GM12872 (cell line): ENCODE data around the gene LCK.

Experiments used
- TF ChIP-seq, protein P1 (sequence below): IDR thresholded peaks from 3 replicates; pipeline ENCODE4 v1.5.1; 2011; ENCODE audit warnings: low read depth, mild to moderate bottlenecking, low read length, moderate library complexity; ENCODE audit not compliant: insufficient read depth

LCK gene

DNA sequence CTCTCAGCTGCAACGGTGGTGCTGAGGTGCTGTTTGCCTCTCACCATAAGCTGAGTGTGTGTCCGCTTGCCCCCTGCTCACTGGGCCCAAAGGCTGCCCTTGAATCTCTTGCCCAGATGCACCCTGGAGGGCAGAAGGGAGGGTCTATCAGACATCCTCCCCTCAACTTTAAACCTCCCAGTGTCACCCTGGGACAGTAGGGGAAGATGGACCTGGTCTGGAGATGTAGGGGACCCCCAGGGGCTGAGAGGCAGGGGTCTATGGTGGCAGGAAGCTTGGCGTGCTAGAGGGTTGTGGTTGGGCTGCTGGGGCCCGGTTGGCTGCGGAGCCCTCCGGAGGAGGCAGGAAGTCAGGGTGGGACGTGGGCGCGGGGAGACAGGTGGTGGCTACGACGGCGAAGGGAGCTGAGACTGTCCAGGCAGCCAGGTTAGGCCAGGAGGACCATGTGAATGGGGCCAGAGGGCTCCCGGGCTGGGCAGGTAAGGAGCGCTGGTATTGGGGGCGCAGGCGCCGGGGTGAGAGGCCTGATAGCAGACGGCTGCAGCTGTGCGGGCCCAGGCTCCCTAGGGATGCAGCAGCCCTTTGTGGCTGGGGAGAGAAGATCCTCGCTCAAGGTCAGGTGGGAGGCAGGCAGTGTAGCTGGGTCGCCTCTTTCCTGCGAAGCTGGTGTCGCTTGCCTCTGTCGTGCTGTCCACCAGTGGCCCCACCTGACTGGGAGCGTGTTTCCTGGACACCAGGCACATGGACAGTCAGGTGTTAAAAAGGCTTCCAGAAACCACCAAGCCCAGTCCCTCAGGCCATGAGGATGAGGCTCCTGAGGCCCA lies at the start of gene LCK:
Gene LCK (plus strand): TSS at position 373 of the 824 bp plus-strand sequence. CDS start 23,065 bp downstream, outside the sequence.
- TF ChIP-seq, protein P1, sequence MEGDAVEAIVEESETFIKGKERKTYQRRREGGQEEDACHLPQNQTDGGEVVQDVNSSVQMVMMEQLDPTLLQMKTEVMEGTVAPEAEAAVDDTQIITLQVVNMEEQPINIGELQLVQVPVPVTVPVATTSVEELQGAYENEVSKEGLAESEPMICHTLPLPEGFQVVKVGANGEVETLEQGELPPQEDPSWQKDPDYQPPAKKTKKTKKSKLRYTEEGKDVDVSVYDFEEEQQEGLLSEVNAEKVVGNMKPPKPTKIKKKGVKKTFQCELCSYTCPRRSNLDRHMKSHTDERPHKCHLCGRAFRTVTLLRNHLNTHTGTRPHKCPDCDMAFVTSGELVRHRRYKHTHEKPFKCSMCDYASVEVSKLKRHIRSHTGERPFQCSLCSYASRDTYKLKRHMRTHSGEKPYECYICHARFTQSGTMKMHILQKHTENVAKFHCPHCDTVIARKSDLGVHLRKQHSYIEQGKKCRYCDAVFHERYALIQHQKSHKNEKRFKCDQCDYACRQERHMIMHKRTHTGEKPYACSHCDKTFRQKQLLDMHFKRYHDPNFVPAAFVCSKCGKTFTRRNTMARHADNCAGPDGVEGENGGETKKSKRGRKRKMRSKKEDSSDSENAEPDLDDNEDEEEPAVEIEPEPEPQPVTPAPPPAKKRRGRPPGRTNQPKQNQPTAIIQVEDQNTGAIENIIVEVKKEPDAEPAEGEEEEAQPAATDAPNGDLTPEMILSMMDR, result no peak

DNA sequence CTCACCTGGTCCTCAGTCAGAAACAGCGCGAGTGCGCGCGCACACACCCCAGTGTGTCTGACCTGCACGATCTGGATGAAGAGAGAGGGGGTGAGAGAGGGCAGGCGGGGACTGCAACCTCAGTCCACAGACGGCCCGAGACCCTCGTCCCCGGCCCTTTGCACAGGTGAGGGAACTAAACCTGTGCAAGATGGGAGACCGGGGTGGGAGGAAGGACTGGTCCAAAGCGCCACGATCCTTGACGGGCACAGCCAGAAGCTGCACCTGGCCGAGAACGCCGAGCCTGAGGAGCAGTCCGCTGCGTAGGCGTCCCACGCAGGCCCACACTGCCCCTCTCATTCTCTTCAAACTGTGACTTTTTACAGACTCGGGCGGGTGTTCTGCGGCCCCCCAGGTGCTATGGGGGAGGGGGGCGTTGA lies 46.1 kb upstream of the LCK start:
- TF ChIP-seq, protein P1, result no peak

DNA sequence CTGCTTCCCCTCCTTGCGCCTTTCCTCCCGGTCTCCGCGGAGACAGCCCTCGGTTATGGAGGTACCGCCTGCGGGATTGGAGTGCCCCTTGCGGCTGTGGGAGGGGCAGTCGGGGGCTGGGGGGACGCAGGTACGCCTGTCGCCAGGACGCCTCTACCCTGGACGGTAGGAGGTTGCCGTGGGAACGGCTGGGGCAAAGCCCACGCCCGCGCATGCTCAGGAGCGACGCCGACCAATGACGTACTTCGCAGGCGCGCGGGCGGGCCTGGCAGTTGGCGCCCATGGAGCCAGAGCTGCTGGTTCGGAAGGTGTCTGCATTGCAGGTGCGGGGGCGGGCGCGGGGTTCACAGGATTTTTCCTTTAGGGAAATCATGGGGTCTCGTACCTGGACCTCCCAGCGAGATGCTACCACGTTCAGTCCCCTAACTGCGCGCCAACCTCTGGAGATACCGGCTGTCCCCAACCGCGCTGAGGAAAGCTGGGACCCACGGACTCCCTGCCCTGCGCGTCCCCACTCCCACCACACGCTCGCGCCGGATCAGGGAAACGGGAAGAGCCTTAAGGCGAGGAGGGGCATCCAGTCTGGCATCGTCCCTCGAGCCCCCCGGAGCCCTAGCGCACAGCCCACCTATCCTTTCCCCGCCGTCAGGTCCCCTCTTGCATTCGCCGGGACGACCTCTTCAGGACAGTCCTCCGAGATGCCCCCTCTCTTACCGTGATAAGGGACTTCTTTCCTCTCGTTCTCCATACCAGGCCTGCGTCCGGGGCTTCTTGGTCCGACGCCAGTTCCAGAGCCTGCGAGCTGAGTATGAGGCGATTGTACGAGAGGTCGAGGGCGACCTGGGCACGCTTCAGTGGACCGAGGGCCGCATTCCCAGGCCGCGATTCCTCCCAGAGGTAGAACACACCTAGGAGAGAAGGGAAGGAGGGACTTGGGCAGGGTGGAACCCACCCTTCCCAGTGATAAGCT lies 45.4 kb upstream of the LCK start, which contains the start of gene IQCC:
Gene IQCC (plus strand): TSS at position 271 of the 970 bp plus-strand sequence. CDS start 11 bp downstream, at position 282.
- TF ChIP-seq, protein P1, result no peak

DNA sequence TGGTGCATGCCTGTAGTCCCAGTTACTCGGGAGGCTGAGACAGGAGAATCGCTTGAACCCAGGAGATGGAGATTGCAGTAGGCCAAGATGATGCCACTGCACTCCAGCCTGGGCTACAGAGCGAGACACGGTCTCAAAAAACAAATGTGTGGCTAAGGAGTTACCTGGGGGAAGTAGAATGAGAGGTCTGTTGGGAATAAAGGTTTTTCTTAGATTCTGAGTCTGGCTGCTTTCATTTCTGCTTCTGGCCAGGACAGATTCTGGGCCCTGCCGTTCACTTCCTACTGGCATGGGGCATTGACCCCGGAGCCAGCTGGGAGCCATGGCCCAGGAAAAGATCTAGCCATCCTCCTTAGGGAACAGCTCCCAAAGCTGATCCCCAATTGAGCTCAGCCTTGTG lies 42.6 kb upstream of the LCK start:
- TF ChIP-seq, protein P1, result no peak

DNA sequence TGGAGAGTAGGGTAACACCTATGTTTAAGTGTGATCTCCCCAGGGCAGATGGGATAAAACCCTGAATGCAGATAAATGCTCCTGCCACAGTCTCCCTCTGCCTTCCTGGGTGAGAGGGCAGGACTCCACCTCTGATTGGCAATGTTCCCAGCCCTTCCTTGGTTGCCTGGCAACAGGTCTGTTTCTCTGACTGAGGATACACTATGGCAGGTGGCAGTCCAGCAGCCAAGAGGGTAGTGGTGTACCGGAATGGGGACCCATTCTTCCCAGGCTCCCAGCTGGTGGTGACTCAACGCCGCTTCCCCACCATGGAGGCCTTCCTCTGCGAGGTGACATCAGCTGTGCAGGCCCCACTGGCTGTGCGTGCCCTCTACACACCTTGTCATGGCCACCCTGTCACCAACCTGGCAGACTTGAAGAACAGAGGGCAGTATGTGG lies 42.2 kb upstream of the LCK start, which contains the start of gene DCDC2B:
Gene DCDC2B (plus strand): TSS at position 199 of the 438 bp plus-strand sequence. CDS start 5 bp downstream, at position 204.
- TF ChIP-seq, protein P1, result no peak

DNA sequence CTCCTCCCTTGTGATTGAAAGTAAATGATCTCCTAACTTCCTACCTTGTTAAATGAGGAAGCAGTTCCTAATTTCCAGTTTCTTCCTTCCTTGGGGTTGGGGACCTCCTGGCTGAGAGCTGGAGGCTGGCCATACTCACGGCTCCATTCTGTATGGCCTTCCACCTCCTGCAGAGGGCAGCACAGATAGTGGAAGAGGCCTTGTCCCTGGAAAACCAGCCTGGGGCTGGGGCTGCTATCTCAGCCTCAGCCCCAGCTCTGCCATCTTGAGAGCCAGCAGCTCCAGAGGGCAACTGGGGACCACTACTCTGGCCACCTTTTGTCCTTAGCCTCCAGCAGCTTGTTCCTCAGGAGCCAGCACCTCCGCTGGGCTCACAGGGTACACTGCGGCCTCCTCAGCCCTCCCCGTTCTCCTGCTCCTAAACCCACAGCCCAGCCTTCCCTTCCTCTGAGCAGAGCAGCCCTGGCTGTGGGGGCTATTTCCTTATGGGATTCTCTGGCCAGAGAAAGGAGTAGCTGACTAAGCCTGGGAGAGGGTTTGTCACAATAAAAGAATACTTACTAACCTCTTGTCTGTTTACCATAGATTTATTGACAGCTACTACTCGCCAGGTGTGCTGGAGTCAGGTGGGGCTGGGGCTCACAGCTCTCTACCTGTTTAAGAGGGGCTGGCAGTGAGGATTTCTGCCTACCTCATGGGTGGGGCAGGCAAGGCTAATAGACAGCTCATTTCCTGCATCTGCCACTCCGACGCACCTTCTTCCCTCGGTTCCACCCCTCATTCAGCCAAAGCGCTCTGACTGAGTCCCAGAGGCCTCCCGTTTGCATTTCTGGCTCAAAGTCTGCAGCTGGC lies 35.2 kb upstream of the LCK start:
- TF ChIP-seq, protein P1, result peak; percentile 89
